ENCODE data around the gene OLFM1.

The OLFM1 gene

DNA sequence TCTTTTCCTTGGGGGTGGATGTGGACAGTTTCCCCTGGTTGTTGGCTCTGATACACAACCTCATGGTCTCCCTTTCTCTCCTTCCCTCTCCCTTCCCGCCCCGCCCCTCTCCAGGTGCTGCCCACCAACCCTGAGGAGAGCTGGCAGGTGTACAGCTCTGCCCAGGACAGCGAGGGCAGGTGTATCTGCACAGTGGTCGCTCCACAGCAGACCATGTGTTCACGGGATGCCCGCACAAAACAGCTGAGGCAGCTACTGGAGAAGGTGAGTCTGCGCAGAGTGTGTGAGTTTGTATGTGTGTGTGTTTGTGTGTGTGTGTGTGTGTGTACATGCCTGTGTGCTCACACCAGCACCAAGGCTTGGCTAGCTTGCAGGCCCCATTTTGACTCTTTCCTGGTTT, 2.6 kb downstream of the OLFM1 start:
- no peak for DNase-seq (ENCODE audit: low spot score)

GRCh38 chr9:135090547-135090946, 3.1 kb downstream of the OLFM1 start:
- DNase-seq (ENCODE audit: low spot score), result no peak

GRCh38 chr9:135091545-135091944, 4.1 kb downstream of the OLFM1 start:
- DNase-seq (ENCODE audit: low spot score), result no peak

GRCh38 chr9:135093111-135093510, 5.6 kb downstream of the OLFM1 start:
- no peak for DNase-seq (ENCODE audit: low spot score)

DNA sequence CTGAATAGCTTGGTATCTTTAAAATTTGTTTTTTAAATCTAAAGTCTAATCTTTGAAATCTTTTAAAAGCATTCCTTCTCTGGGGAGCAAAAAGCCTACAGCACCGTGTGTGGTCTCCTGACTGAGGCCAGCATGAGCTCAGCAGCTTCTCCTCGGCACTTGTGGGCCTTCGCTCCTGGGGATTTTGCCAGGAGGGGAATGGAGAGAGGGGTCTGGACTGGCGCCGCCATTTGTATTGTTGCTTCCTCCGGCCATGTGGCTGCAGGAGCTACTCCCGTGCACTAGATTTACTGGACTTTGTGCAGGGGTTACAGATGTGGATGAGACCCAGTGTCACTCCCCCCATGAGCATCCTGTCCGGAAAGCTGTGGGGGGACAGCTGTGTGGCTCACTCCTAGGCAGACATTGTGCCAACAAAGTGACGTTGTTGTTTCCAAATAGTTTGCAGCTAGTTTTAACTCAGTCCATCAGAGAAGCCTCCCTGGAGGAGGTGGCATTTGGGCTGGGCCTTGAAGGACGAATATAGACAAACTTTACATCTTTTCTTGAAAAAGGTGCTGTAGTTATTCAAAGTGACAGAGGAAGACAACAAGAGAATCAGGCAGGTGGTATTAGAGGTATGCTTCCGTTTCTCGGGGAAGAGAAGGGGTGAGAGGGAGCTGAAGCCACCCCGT, 6.6 kb downstream of the OLFM1 start:
- DNase-seq (ENCODE audit: low spot score), result no peak

DNA sequence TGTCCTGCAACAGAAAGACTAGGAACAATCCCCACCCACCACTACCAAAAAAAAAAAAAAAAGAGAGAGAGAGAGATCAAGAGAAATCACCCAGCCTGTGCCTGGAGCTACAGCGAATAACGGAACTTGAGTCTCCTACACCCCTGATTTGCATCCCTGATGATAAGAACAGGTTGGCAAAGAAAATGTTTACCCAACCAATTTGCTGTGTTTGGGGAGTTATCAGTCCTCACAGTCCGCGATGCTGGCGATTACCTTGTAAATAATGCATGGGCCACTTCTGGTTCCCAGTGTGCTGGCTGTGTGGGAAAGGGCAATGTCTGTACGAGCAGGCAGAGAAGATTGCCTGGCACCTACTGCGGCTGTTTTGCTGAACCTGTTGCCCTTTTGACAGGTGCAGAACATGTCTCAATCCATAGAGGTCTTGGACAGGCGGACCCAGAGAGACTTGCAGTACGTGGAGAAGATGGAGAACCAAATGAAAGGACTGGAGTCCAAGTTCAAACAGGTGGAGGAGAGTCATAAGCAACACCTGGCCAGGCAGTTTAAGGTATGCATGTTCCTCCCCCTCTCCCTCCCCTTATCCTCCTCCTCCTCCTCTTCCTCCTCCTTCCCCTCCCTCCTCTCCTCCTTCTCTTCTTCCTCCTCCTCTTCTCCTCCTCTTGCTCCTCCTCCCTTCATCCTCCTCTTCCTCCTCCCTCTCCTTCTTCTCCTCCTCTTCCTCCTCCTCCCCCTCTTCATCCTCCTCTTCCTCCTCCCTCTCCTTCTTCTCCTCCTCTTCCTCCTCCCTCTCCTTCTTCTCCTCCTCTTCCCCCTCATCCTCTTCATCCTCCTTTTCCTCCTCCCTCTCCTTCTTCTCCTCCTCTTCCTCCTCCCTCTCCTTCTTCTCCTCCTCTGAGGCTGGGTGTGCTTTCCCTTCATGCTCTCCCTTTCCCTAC, 8.3 kb downstream of the OLFM1 start:
- DNase-seq (ENCODE audit: low spot score), result no peak

DNA sequence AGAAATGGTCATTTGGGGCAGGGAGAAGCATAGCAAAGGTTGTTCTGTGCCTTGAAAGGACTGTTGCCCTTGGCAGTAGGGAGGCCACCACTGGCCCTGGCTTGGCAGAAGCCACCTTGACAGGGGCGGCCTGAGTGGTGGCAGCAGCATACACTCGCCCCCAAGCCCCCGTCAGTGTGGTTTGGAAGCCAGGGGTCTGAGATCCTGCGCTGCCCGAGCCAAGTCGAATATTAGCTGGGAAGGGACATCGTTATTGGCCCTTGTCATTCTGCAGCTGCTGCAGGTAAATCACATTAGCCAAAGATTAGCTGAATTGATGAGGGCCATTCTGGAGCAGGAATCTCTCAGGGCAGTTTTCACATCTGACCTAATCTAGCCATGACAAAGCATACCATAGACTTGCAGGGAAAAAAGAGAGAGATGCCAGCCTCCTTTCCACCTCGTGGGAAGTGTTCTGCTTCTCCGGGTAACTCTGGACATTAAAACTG, 9.0 kb downstream of the OLFM1 start:
- no peak for DNase-seq (ENCODE audit: low spot score)

DNA sequence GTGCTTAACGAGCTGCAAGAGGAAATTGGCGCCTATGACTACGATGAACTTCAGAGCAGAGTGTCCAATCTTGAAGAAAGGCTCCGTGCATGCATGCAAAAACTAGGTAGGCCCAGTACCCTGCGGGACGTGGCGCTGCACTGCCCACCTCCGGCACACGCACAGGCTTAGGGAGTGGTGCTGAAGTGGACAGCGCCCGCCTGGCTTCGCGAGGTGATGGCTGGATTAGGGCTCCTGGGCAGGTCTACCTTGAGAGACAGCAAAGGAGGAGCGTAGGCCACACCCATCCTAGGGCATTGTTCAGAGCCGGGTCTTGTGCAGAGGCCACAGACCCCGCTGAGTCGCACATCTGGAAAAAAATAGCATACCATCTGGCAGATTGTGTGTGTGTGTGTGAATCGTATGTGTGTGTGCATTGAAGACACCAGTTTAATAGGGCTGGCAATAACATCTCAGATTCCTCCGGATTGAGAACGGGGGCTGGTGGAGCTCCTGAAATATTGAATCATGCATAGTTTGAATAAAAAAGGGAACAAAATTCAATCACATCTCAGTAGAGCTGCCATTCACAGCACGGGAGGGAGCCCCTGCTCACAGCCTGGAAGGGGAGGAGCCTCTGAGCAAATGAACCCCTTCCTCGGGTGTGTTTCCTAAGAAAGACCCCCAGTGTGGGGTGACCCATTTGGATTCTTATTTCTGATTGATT, 11.1 kb downstream of the OLFM1 start:
- no peak for DNase-seq (ENCODE audit: low spot score)

DNA sequence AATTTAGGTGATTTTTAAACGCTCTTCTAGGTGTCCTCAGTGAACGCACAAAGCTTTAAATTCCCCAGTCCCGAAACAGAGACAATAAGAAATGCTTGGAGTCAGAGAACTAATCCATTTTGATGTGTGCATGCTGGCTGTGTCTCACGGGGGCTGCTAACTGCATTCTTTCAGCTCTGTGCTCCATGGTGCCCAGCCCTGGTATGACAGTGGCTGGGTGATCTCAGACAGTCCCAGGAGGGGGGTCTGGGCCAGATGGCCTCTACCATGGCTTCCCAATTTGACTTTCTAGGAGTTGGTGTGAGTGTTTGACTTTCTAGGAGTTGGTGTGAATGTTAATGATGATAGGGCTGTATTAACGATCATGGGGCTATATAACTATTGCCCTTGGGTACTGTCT, 12.1 kb downstream of the OLFM1 start:
- DNase-seq (ENCODE audit: low spot score), result no peak

DNA sequence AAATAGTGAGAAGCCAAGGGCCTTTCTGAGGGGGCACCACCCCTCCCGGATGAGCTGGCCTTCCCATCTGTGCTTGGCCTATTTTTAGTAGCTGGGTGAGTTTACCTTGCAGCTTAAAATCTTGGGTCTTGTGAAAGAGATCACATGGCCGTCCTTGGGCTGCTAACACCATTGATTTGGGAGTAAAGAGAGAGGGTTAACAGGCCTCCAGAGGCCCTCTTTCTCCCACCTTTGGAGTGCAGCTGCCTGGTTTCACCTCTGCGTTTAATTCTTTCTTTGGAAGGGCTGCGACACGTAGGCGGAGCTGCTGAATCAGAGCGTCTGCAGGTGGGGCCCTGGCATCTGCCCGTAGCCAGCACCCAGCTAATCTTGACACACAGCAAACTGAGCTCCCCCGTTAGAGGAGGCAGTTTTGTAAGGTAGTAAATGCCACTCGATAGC, 12.8 kb downstream of the OLFM1 start:
- no peak for DNase-seq (ENCODE audit: low spot score)

GRCh38 chr9:135100725-135101410, 13.4 kb downstream of the OLFM1 start:
- DNase-seq (ENCODE audit: low spot score), result no peak

DNA sequence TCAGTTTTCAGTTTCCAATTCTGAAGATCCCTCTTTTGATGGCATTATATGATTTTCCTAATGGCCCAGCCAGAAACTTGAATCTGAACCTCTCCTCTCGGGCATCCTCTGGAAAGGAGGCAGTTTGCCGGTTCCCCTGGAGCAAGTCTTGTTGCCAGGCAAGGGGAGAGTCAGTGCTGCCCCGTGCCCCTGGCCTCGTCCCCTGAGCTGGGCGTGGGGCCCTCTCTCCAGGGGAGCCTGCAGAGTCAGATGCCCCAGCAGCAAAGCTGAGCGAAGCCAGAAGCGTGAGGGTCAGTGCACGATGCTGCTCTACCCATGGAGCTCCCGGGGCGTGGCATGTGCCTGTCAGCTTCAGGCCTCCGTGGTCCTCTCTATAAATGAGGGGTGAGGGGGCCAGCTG, 14.0 kb downstream of the OLFM1 start:
- no peak for DNase-seq (ENCODE audit: low spot score)

GRCh38 chr9:135101926-135102325, 14.5 kb downstream of the OLFM1 start:
- no peak for DNase-seq (ENCODE audit: low spot score)

- no peak for DNase-seq (ENCODE audit: low spot score)
Measured at GRCh38 chr9:135102331-135102730, 14.9 kb downstream of the OLFM1 start.

DNA sequence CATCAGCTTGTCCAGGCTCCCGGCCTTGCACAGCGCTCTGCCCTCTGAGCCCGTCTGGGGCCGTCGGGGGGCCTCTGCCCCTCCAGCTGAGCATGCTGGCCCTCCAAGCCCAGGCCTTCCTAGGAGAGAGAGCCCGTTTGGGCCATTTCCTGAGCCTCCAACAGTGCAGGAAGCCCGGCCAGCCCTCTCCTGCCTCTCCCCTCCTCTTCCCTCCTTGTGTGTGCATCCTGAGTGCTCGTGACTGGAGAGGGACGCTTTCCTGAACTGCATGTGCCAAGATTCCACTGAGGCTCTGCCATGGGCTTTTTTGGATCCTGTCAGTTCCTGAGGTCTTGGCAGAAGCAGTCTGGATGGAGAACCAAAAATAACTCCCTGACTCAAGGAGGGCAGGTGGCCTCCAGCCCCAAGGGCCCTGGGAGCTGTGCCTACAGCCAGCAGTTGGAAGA, 15.6 kb downstream of the OLFM1 start:
- DNase-seq (ENCODE audit: low spot score), result no peak

DNA sequence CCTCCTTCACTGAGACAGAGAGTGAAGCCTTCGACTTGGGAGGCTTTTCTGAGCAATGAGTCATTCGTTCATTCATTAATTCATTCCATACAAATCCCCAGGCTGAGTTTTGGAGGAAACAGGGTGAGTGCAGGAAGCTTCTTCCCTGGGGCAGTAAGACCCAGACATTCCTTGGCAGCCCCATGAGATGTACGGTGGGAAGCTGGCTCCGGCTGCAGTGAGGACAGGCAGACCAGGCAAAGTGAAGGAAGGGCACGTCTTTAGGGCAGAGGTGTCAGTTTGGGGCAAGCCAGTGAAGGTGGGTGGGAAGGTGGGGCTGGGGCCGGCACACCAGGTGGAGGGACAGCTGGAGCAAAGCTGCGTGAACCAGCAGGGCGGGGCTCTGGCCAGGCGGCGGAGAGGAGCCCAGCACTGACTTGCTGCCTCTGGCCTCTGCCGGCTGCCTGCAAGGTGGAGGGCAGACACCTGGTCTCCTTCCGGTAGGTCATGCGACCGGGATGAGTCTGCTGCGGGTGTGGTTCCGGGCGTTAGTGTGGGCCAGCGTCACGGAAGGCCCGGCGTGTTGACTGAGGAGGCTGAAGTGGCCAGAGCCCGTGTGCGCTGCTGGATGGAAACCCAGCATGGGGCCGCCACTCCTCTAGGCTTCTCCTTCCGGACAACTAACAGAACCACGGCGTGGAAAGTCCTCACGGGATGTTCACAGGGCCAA, 16.6 kb downstream of the OLFM1 start:
- DNase-seq (ENCODE audit: low spot score), result no peak

GRCh38 chr9:135104761-135105160, 17.3 kb downstream of the OLFM1 start:
- no peak for DNase-seq (ENCODE audit: low spot score)

DNA sequence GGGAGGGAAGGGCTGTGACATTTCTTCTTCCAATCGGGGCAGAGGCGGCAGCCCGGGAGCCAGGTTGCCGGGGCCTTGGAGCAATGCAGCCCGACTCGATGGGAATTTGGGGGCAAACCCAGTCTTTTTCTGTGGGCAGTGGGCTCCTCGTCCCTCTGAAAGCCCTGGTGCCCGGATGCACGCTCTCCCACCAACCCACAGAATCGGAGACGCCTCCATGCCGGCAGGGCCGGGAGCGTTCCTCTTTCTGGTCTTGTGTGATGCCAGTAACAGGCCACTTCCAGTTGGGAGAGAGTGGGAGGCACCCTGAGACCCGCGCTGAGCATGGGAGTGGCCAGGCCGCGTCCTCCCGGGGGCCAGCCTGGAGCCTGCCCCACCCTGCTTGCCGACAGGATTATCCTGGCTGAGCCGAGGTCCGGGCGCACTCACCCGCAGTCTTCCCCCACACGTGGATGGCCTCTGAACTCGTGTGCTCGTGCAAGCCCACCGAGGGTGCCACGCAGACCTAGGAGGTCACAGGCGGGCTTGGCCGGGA, 17.8 kb downstream of the OLFM1 start:
- DNase-seq (ENCODE audit: low spot score), result no peak

GRCh38 chr9:135105938-135106491, 18.5 kb downstream of the OLFM1 start:
- DNase-seq (ENCODE audit: low spot score), result no peak

DNA sequence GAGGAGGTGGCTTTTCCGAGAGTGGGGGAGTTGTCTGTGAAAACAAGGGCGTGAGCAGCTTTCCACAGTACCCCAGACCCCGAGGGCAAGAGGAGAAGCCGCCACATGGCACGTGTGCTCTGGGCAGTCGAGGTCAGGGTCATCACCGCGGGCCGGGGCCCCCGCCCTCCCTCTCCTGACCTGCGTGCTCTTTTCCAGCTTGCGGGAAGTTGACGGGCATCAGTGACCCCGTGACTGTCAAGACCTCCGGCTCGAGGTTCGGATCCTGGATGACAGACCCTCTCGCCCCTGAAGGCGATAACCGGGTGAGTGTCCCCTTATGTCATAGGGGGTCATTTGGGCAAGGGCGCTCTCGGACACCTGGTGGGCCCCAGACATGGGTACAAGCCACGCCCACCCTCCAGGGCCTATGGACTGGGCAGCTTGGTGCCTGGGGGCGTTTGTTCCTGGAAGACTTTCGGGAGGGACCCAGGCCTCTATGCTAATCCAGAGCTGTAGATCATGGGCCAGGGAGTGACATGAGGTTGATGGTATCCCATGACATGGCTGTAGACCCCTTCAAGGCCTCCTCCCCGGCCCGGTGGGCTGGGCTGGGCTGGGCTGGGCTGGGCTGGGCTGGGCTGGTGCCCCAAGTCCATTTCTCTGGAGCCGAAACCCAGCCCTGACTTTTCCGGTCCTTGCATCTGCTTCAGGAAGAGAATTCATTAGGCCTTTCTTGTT, 19.2 kb downstream of the OLFM1 start:
- no peak for DNase-seq (ENCODE audit: low spot score)

Measured in germinal center (tissue), 1 donor.